HL-60 (cell line): Measurements from ENCODE around the gene CFHR3.

ENCODE experiments used
- DNase-seq, 2 experiments: peaks; one replicate each; pipeline ENCODE4 v3.0.0-alpha.2; 2010 to 2020; ENCODE audit warnings: low read depth in 1 of 2, low spot score in 1 of 2
- H3K27ac ChIP-seq: fragments of 250-450 bp; sonication (Bioruptor Pico); replicated peaks from 2 replicates; pipeline ENCODE4 v1.5.1; 2020; ENCODE audit warnings: mild to moderate bottlenecking, moderate library complexity
- H3K27me3 ChIP-seq: fragments of 250-450 bp; sonication (Bioruptor Pico); 2 replicates; pipeline ENCODE4 v1.5.1; 2021; ENCODE audit warnings: mild to moderate bottlenecking, moderate library complexity; ENCODE audit not compliant: insufficient read depth, poor library complexity, severe bottlenecking
- H3K4me3 ChIP-seq: replicated peaks from 2 replicates; pipeline ENCODE4 v1.5.1; 2011; ENCODE audit warnings: mild to moderate bottlenecking, control low read depth, low read length; ENCODE audit not compliant: insufficient read depth
- CTCF ChIP-seq: IDR thresholded peaks from one replicate; pipeline ENCODE4 v1.5.1; 2011; ENCODE audit warnings: low read length, control low read depth, inconsistent platforms; ENCODE audit not compliant: insufficient read depth
- GABPA ChIP-seq: IDR thresholded peaks from 2 replicates; pipeline ENCODE4 v1.6.1; 2012; ENCODE audit warnings: low read depth
- POLR2AphosphoS5 ChIP-seq: IDR thresholded peaks from 2 replicates; pipeline ENCODE4 v1.6.1; 2012; ENCODE audit warnings: low read depth
- SPI1 ChIP-seq: IDR thresholded peaks from 2 replicates; pipeline ENCODE4 v1.6.1; 2012; ENCODE audit warnings: low read depth, mild to moderate bottlenecking, borderline replicate concordance
- TF ChIP-seq, protein P1 (sequence below): IDR thresholded peaks from 2 replicates; pipeline ENCODE4 v1.6.1; 2012; ENCODE audit warnings: low read depth; ENCODE audit not compliant: insufficient replicate concordance

CFHR3 gene

DNA sequence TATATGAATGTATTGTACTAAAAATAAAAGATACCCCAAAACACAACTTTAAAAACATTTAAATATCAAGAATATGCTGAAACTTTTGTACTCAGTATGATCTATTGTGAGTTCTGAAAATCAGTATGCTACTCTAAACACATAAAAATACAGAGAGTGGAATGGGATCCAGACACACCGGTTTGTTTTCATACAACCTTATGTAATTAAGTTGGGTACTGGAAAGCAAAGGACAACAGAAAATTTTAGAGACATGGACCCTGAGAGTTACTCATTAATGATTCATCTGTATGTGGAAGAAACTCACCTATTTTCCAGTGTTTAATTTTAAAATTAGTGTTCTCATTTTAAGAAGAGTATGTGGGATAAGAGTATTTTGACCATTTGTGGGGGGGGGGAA is 927 bp upstream of the CFHR3 start:
- DNase-seq, result no peak
- no peak overlapping the region for H3K27ac ChIP-seq
- H3K27me3 ChIP-seq, result no peaks in the 10 kb centered on the region
- TF ChIP-seq SPI1, result no peak
- TF ChIP-seq GABPA, result no peak
- no peak for TF ChIP-seq POLR2AphosphoS5
- TF ChIP-seq CTCF, result no peak
- TF ChIP-seq, protein P1, sequence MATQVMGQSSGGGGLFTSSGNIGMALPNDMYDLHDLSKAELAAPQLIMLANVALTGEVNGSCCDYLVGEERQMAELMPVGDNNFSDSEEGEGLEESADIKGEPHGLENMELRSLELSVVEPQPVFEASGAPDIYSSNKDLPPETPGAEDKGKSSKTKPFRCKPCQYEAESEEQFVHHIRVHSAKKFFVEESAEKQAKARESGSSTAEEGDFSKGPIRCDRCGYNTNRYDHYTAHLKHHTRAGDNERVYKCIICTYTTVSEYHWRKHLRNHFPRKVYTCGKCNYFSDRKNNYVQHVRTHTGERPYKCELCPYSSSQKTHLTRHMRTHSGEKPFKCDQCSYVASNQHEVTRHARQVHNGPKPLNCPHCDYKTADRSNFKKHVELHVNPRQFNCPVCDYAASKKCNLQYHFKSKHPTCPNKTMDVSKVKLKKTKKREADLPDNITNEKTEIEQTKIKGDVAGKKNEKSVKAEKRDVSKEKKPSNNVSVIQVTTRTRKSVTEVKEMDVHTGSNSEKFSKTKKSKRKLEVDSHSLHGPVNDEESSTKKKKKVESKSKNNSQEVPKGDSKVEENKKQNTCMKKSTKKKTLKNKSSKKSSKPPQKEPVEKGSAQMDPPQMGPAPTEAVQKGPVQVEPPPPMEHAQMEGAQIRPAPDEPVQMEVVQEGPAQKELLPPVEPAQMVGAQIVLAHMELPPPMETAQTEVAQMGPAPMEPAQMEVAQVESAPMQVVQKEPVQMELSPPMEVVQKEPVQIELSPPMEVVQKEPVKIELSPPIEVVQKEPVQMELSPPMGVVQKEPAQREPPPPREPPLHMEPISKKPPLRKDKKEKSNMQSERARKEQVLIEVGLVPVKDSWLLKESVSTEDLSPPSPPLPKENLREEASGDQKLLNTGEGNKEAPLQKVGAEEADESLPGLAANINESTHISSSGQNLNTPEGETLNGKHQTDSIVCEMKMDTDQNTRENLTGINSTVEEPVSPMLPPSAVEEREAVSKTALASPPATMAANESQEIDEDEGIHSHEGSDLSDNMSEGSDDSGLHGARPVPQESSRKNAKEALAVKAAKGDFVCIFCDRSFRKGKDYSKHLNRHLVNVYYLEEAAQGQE, result no peak
- no peak overlapping the region for H3K4me3 ChIP-seq

DNA sequence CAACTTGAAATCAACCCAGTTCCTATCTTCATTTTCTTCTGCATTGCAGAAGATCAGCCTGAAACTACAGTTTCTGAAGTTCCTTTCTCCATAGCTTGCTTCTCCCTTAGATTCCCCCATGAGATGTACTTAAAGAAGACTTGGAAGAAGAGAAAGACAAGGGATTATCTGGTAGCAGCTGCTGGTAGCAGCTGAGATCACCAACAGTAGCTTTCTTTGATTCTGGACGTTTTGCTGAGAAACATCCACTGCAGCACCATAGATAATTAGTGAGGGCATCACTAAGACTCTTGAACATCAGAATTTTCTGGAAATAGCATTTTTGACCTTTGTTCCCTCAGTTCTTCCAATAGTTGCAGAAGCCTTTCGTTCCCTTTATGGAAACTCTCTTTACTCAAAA is 465 bp upstream of the CFHR3 start:
- H3K4me3 ChIP-seq, result no peak overlapping the region
- no peak for DNase-seq
- H3K27ac ChIP-seq, result no peak overlapping the region
- TF ChIP-seq CTCF (no peak), POLR2AphosphoS5 (no peak), GABPA (no peak), SPI1 (no peak)
- TF ChIP-seq, protein P1, result no peak
- H3K27me3 ChIP-seq, result no peaks in the 10 kb centered on the region

GRCh38 chr1:196777603-196778002 is 3.0 kb downstream of the CFHR3 start:
- Histone ChIP-seq H3K27ac (no peak overlapping the region), H3K27me3 (no peaks in the 10 kb centered on the region), H3K4me3 (no peak overlapping the region)
- no peak for TF ChIP-seq GABPA
- no peak for TF ChIP-seq POLR2AphosphoS5
- TF ChIP-seq SPI1, result no peak
- TF ChIP-seq, protein P1, result no peak
- TF ChIP-seq CTCF, result no peak
- no peak for DNase-seq
